Retinal pigment epithelial cell (primary cell): ENCODE measurements around the gene ABCC5.

Source experiments
- DNase-seq: peaks from one replicate; pipeline ENCODE4 v3.0.0-alpha.2; 2010; ENCODE audit warnings: low read depth
- H3K4me3 ChIP-seq: 2 replicates; pipeline ENCODE4 v1.5.1; 2011; ENCODE audit warnings: mild to moderate bottlenecking, low read length, control low read depth, moderate library complexity
- CTCF ChIP-seq: conservative IDR thresholded peaks from 2 replicates; pipeline ENCODE4 v1.5.1; 2011; ENCODE audit warnings: low read depth, low read length, control low read depth, inconsistent platforms

ABCC5 gene

DNA sequence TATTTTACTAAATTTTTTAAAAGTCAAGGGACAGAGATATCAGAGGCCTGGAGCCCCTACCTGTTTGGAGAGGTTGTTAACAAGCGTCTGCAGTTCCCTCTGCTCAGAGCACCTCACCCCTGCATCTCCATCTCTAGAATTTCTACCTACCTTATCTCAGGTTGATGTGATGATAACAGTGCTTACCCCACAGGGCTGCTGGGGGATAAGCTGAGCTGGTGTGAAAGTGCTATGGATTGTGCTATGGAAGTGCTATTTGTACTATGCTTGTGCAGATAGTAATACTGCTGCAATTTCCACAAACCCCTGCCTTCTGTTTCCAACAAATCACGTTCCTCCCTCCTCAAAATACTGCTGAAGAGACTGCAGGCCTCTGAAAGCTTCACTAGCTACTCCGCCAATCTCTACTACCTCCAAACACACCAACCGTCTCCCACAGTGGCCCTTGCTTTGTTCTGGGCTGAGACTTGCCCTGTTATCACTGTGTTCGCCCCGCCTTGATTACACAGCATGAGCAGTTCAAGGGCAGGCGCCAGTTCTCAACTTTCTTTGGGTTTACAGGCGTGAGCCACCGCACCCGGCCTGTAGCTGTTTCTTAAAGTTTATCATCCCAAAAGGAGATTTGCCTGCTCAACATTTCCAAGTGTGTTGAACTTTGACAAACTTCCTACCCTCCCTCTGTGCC lies 104.6 kb downstream of the ABCC5 start:
- no peak for DNase-seq
- H3K4me3 ChIP-seq = no peak overlapping the region
- TF ChIP-seq CTCF = no peak

GRCh38 chr3:183911763-183912506 lies 105.7 kb downstream of the ABCC5 start:
- DNase-seq = no peak
- TF ChIP-seq CTCF = no peak
- H3K4me3 ChIP-seq = no peak overlapping the region

DNA sequence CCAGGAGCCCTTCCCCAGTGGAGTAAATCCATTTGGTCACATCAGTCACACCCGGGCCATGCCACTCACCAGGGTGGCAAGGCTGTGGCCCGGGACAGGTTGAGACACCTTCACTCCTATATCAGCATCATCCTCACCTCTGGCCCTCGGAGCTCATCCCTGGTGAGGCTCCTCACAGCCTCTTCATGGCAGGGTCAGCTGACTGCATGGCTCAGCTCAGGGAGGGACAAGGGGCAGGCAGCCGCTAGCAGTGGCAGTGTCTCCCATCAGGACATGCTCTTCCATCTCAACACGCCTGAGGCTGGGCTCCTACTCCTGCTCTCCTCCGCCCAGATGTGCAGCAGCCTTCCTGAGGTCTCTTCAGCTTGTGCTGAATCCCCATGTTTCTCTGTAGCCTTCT lies 106.6 kb downstream of the ABCC5 start:
- TF ChIP-seq CTCF = no peak
- no peak for DNase-seq
- no peak overlapping the region for H3K4me3 ChIP-seq

GRCh38 chr3:183909030-183909600 lies 108.6 kb downstream of the ABCC5 start:
- no peak for DNase-seq
- H3K4me3 ChIP-seq = no peak overlapping the region
- no peak for TF ChIP-seq CTCF

- DNase-seq = no peak
- no peak for TF ChIP-seq CTCF
- H3K4me3 ChIP-seq = no peak overlapping the region
These were observed 109.8 kb downstream of the ABCC5 start for GRCh38 chr3:183907911-183908331.

DNA sequence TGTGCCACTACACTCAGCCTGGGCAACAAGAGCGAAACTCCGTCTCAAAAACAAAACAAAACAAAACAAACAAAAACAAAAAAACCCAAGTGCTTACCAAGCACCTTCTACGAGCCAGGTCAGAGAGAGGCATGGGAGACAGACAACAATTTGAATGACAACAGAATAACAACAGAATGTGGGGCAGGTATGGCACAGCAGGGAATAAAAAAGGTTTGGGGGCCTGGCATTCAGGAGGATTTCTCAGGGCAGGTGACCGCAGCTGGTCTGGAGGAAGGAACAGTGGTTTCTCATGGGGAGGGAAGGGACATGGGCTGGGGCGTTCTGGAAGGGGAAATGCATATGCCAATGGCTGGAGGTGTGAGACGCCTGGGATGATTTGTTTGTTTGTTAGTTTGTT lies 110.5 kb downstream of the ABCC5 start:
- no peak overlapping the region for H3K4me3 ChIP-seq
- no peak for DNase-seq
- no peak for TF ChIP-seq CTCF
